Measurements from ENCODE around the gene NLRP10. TPM values are rescaled to one million over a fixed set of nuclear protein-coding genes. Genes with fewer than 3 reads are reported as not detected.

NLRP10 gene
- total and polyA plus RNA-seq, 7 donors, result not detected

- TF ChIP-seq CTCF (IDR thresholded peaks at IDR 0.05) (no peak), POLR2A (IDR thresholded peaks at IDR 0.05) (no peak), EP300 (IDR thresholded peaks at IDR 0.05) (no peak), POLR2AphosphoS5 (IDR thresholded peaks at IDR 0.05) (no peak)
- Histone ChIP-seq H3K9me3 (no peaks in the 10 kb centered on the region), H3K27ac (no peak overlapping the region), H3K36me3 (no peaks in the 10 kb centered on the region), H3K4me3 (no peak overlapping the region), H3K4me1 (no peaks in the 10 kb centered on the region), H3K27me3 (no peaks in the 10 kb centered on the region)
- DNase-seq, result no peak
- 86 to 90% methylated on average over 6 of the region's 6 CpGs for WGBS, 2 donors
- intact Hi-C loops (cut with DNase I), result no loop called here
Measured at GRCh38 chr11:7927635-7928034, 37.6 kb downstream of the NLRP10 start.

GRCh38 chr11:7924536-7924935 is 40.7 kb downstream of the NLRP10 start:
- H3K4me3 ChIP-seq, result no peak overlapping the region
- intact Hi-C loops (cut with DNase I), result no loop called here
- no peak overlapping the region for H3K27ac ChIP-seq
- WGBS, 2 donors, result 25 to 60% methylated on average over 2 of the region's 2 CpGs
- no peaks in the 10 kb centered on the region for H3K4me1 ChIP-seq
- TF ChIP-seq POLR2AphosphoS5 (IDR thresholded peaks at IDR 0.05) (no peak), CTCF (IDR thresholded peaks at IDR 0.05) (no peak), POLR2A (IDR thresholded peaks at IDR 0.05) (no peak), EP300 (IDR thresholded peaks at IDR 0.05) (no peak)
- DNase-seq, result no peak
- no peaks in the 10 kb centered on the region for H3K9me3 ChIP-seq
- H3K27me3 ChIP-seq, result no peaks in the 10 kb centered on the region
- no peaks in the 10 kb centered on the region for H3K36me3 ChIP-seq

- no peaks in the 10 kb centered on the region for H3K4me1 ChIP-seq
- TF ChIP-seq EP300 (IDR thresholded peaks at IDR 0.05) (no peak), CTCF (IDR thresholded peaks at IDR 0.05) (no peak), POLR2AphosphoS5 (IDR thresholded peaks at IDR 0.05) (no peak), POLR2A (IDR thresholded peaks at IDR 0.05) (no peak)
- no peaks in the 10 kb centered on the region for H3K27me3 ChIP-seq
- 83 to 87% methylated on average over 2 of the region's 2 CpGs for WGBS, 2 donors
- no peak overlapping the region for H3K27ac ChIP-seq
- H3K36me3 ChIP-seq, result no peaks in the 10 kb centered on the region
- no peak for DNase-seq
- intact Hi-C loops (cut with DNase I), result no loop called here
- H3K4me3 ChIP-seq, result no peak overlapping the region
- H3K9me3 ChIP-seq, result no peaks in the 10 kb centered on the region
Measured at GRCh38 chr11:7918141-7918540, 47.1 kb downstream of the NLRP10 start.

Small RNA genes within 50 kb of the gene (small RNA-seq; reads per million reads assigned to genes)
- gene COX6CP5, result 0 reads per million in 3 donors

Other genes with a start within 250 kb of the NLRP10 start
- gene OR5P2, start 168.5 kb downstream of the NLRP10 start, total RNA-seq, result not detected
- gene OR5P2, start 168.5 kb downstream of the NLRP10 start, polyA plus RNA-seq, result not detected
- gene OR5P3, start 134.6 kb downstream of the NLRP10 start, total RNA-seq, result not detected
- gene OR5P3, start 134.6 kb downstream of the NLRP10 start, polyA plus RNA-seq, result not detected
- not detected for gene OR10A6, start 34.2 kb downstream of the NLRP10 start, total RNA-seq
- gene OR10A6, start 34.2 kb downstream of the NLRP10 start, polyA plus RNA-seq, result not detected
- gene OR10A3, start 23.7 kb downstream of the NLRP10 start, total RNA-seq, result not detected
- not detected for gene OR10A3, start 23.7 kb downstream of the NLRP10 start, polyA plus RNA-seq
- 100 to 1,000 TPM; 210 to 233 (median 224) TPM for gene EIF3F, start 21.9 kb upstream of the NLRP10 start, total RNA-seq
- gene EIF3F, start 21.9 kb upstream of the NLRP10 start, polyA plus RNA-seq, result 100 to 1,000 TPM; 192 to 540 (median 442) TPM
- gene TUB, start 115.8 kb upstream of the NLRP10 start, total RNA-seq, result 10 to 100 TPM in 2 of 4 donors, 1 to 10 TPM in 2; 6.7 to 18.3 (median 11.6) TPM
- 1 to 10 TPM in 2 of 3 donors, under 1 TPM in 1; 0.23 to 1.8 (median 1.8) TPM for gene TUB, start 115.8 kb upstream of the NLRP10 start, polyA plus RNA-seq
- 10 to 100 TPM; 13.7 to 34.9 (median 19.5) TPM for gene RIC3, start 203.6 kb upstream of the NLRP10 start, total RNA-seq
- 1 to 10 TPM in 1 of 3 donors, under 1 TPM in 1, not detected in 1; 0.23 to 4.7 TPM for gene RIC3, start 203.6 kb upstream of the NLRP10 start, polyA plus RNA-seq